Loucy (cell line): Measurements from ENCODE around the gene RLN2.
"Not testable (repeated sequence)": the region's sequence is repeated elsewhere in the genome, so short reads cannot be mapped to it uniquely, and the experiment has no call there.

ENCODE experiments used
- EZH2phosphoT487 ChIP-seq: fragments of 200-600 bp; IDR thresholded peaks from 2 replicates; pipeline ENCODE4 v1.6.1; 2018; ENCODE audit warnings: antibody characterized with exemption, mild to moderate bottlenecking, moderate library complexity, borderline replicate concordance
- TF ChIP-seq, protein P1 (sequence below): fragments of 200-600 bp; sonication (generic); conservative IDR thresholded peaks from 2 replicates; pipeline ENCODE4 v1.5.1; 2014; ENCODE audit warnings: mild to moderate bottlenecking, antibody characterized with exemption, low read length

DNA sequence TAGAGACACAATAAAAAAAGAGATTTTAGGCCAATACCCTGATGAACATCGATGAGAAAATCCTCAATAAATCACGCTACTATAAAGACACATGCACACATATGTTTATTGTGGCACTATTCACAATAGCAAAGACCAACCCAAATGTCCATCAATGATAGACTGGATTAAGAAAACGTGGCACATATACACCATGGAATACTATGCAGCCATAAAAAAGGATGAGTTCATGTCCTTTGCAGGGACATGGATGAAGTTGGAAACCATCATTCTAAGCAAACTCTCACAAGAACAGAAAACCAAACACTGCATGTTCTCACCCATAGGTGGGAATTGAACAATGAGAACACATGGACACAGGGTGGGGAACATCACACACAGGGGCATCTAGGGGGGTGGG lies 26.8 kb upstream of the RLN2 start:
- TF ChIP-seq, protein P1, sequence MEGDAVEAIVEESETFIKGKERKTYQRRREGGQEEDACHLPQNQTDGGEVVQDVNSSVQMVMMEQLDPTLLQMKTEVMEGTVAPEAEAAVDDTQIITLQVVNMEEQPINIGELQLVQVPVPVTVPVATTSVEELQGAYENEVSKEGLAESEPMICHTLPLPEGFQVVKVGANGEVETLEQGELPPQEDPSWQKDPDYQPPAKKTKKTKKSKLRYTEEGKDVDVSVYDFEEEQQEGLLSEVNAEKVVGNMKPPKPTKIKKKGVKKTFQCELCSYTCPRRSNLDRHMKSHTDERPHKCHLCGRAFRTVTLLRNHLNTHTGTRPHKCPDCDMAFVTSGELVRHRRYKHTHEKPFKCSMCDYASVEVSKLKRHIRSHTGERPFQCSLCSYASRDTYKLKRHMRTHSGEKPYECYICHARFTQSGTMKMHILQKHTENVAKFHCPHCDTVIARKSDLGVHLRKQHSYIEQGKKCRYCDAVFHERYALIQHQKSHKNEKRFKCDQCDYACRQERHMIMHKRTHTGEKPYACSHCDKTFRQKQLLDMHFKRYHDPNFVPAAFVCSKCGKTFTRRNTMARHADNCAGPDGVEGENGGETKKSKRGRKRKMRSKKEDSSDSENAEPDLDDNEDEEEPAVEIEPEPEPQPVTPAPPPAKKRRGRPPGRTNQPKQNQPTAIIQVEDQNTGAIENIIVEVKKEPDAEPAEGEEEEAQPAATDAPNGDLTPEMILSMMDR = not testable (repeated sequence)
- TF ChIP-seq EZH2phosphoT487 = not testable (repeated sequence)
